ENCODE data around the gene ZNF865.

The ZNF865 gene

GRCh38 chr19:55640577-55641425 is 35.4 kb downstream of the ZNF865 start, which contains the start of gene ZNF580:
ZNF580 (plus strand) TSS chr19:55641002; CDS start chr19:55642509, 1,507 bp downstream.
- in situ Hi-C loops (cut with HindIII; ENCODE audit: low pct_unique_long_range_greater_than_20kb, low sequenced_read_pairs): no loop called here
- no peak for TF ChIP-seq JUND (IDR thresholded peaks at IDR 0.05; ENCODE audit: low read depth)
- DNase-seq (ENCODE audit: low read depth in 1 of 2, low spot score in 1 of 2): peak; percentile 51 to 79

DNA sequence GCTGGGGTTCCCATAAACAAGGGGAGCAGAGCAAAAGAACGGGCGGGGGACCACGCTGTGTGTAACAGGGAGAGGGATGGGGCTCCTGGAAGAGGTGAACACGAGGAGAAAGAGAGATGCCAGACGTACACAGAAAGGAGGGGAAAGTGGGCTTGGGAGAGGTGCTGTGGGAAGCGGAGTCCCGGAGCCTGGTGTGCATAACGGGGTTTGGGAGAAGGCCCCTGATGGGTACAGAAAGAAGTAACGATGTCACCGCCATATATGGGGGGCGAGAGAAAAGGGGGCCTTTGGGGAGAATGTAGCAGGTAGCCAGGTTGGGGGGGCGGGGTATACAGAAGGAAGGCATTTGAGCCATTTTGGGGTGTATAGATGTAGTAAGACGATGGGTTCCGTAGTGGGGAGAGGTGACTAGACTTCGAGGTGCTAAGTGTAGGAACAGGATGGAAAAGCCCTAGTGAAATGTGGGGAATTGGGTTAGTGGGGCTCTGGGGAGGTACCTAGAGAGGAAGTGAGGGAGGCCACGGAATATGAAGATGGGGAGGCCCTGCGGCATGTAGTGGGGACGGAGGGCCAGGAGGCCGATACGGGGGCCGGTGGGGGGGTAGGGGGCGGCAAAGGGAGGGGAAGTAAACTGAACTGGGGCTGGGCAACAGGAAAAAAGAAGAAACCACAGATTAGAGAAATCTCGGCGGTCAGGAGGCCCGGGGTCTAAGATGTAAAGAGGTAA is 36.1 kb downstream of the ZNF865 start:
- no peak for DNase-seq (ENCODE audit: low read depth in 1 of 2, low spot score in 1 of 2)
- in situ Hi-C loops (cut with HindIII; ENCODE audit: low pct_unique_long_range_greater_than_20kb, low sequenced_read_pairs): no loop called here
- no peak for TF ChIP-seq JUND (IDR thresholded peaks at IDR 0.05; ENCODE audit: low read depth)

DNA sequence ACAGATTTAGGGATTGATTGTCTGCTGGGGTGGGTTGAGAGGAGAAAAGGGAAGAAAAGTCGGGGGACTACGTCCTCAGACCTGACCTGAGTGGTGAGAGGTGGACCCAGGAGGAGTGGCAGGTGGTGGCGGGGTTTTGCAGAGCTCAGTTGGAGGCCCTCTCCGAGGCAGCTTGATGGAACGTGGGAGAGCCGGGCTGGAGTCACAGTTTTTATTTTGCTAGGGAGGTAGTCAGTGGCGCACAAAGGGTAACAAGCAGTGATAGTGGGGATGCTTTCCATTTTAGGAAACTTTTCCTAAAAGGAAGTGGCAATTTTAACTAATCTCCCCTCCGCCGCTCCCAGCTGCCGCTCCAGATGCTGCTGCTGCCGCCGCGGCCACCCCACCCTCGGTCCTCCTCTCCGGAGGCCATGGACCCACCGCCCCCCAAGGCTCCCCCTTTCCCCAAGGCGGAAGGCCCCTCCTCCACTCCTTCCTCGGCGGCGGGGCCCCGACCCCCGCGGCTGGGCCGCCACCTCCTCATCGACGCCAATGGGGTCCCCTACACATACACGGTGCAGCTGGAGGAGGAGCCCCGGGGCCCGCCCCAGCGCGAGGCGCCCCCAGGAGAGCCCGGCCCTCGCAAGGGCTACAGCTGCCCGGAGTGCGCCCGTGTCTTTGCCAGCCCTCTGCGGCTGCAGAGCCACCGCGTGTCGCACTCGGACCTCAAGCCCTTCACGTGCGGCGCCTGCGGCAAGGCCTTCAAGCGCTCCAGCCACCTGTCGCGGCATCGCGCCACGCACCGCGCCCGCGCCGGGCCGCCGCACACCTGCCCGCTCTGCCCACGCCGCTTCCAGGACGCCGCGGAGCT is 36.9 kb downstream of the ZNF865 start:
- peak in 1 of 2 experiments; percentile 30 for DNase-seq (ENCODE audit: low read depth in 1 of 2, low spot score in 1 of 2)
- in situ Hi-C loops (cut with HindIII; ENCODE audit: low pct_unique_long_range_greater_than_20kb, low sequenced_read_pairs): no loop called here
- no peak for TF ChIP-seq JUND (IDR thresholded peaks at IDR 0.05; ENCODE audit: low read depth)

DNA sequence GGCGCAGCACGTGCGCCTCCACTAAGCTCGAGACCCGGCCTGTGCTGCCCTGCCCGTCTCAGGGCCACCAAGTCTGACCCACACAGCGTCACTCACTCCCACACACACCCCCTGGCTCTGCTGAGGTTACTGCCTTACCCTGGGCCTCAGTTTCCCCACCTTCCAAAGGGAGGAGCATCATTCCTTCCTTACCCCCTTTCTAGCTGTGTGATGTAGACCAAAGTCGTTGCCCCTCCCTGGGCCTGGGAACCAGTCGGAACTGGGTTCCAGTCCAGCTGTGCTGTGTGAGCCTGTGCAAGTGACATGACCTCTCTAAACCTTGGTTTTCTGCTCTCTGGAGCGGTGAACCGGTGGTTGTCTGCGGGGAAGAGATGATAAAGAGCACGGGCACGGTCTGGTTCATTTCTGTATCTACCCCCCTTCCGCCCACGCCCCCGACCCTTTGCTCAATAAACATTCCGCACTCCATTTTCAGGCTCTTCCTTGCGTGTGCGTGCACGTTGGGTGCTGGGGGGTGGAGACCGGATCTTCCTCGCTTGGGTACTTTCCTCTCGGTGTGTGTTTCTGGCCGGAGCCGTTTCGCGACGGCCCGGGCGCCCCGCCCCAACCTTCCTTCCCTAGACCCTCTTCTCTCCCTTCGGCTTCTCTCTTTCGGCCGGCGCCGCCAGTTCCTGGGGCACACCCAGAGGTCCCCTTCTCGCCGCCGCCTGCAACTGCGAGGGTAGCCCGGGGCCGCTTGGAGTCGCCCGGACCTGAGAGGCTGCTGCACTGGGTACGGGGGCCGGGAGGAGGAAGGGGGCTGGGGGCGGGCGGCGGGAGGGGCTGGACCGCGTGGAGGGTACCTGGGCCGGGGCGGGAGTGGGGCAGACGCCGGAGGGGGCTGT is 37.8 kb downstream of the ZNF865 start, which contains the start of gene ZNF581:
TSS of gene ZNF581 (plus strand) at position 647 of the 884 bp plus-strand sequence. CDS start 923 bp downstream, outside the sequence.
- peak; percentile 78 to 79 for DNase-seq (ENCODE audit: low read depth in 1 of 2, low spot score in 1 of 2)
- no peak for TF ChIP-seq JUND (IDR thresholded peaks at IDR 0.05; ENCODE audit: low read depth)
- in situ Hi-C loops (cut with HindIII; ENCODE audit: low pct_unique_long_range_greater_than_20kb, low sequenced_read_pairs): no loop called here

- no peak for TF ChIP-seq JUND (IDR thresholded peaks at IDR 0.05; ENCODE audit: low read depth)
- in situ Hi-C loops (cut with HindIII; ENCODE audit: low pct_unique_long_range_greater_than_20kb, low sequenced_read_pairs): no loop called here
- DNase-seq (ENCODE audit: low read depth in 1 of 2, low spot score in 1 of 2): no peak
Measured at GRCh38 chr19:55643887-55644176, 38.4 kb downstream of the ZNF865 start.

DNA sequence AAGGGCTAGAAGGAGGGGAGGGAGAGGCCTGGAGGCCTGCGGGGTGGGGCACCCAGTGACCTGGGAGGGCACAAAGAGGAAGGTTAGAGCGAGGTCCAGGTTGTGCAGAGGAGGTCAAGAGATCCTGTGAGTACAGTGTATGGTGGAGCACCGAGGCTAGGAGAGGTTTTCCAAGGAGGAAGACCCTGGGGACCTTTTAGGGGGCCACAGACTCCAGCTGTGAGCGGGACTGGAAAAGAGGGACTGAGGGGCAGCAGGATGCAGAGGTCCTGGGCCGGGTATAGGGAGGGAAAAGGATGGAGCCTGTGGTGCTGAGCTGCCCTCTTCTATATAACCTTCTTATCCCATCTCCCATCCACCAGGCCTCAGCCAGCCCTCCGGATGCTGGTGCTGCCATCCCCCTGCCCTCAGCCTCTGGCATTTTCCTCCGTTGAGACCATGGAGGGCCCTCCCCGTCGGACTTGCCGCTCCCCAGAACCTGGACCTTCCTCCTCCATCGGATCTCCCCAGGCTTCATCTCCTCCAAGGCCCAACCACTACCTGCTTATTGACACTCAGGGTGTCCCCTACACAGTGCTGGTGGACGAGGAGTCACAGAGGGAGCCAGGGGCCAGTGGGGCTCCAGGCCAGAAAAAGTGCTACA is 38.9 kb downstream of the ZNF865 start:
- in situ Hi-C loops (cut with HindIII; ENCODE audit: low pct_unique_long_range_greater_than_20kb, low sequenced_read_pairs): no loop called here
- no peak for DNase-seq (ENCODE audit: low read depth in 1 of 2, low spot score in 1 of 2)
- TF ChIP-seq JUND (IDR thresholded peaks at IDR 0.05; ENCODE audit: low read depth): no peak

DNA sequence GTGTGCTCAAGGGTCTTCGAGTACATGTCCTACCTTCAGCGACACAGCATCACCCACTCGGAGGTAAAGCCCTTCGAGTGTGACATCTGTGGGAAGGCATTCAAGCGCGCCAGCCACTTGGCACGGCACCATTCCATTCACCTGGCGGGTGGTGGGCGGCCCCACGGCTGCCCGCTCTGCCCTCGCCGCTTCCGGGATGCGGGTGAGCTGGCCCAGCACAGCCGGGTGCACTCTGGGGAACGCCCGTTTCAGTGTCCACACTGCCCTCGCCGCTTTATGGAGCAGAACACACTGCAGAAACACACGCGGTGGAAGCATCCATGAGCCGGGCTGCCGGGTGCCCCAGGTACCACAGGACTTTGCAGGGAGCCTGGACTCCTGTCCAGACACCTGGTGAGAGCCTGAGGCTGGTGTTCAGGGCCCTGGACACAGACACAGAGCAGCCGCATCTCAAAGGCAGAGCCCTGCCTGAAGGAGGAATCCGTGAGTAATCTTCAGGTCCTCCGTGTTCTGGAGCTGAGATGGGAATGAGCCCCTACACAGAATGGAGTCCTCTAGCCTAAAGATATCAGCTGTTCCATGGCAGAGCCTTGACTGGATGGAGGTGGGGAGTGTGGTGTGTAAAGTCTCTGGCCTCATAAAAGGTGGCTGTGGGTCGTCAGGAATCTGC is 39.5 kb downstream of the ZNF865 start:
- in situ Hi-C loops (cut with HindIII; ENCODE audit: low pct_unique_long_range_greater_than_20kb, low sequenced_read_pairs): no loop called here
- no peak for TF ChIP-seq JUND (IDR thresholded peaks at IDR 0.05; ENCODE audit: low read depth)
- no peak for DNase-seq (ENCODE audit: low read depth in 1 of 2, low spot score in 1 of 2)

DNA sequence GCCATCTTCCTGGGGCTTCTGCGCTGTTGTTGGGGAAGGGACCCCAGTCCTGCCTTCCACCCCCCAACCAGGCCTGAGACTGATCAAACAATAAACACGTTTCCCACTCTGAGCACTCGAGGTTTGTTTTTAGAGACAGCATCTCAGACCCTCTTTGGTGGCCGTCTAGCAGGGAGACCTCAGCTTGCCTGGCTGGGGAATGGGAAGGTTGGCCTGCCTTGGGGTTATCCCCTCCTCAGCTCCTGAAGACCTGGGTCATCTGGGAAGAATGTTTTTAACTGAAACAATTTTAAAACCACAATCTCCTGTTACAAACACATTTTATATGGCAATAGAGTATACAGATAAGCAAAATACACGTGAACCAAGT is 40.0 kb downstream of the ZNF865 start:
- in situ Hi-C loops (cut with HindIII; ENCODE audit: low pct_unique_long_range_greater_than_20kb, low sequenced_read_pairs): no loop called here

GRCh38 chr19:55646889-55647731 is 41.7 kb downstream of the ZNF865 start:
- TF ChIP-seq JUND (IDR thresholded peaks at IDR 0.05; ENCODE audit: low read depth): no peak
- no peak for DNase-seq (ENCODE audit: low read depth in 1 of 2, low spot score in 1 of 2)
- in situ Hi-C loops (cut with HindIII; ENCODE audit: low pct_unique_long_range_greater_than_20kb, low sequenced_read_pairs): no loop called here

More for the DNA sequence above, 40.0 kb downstream of the ZNF865 start:
- DNase-seq (ENCODE audit: low read depth in 1 of 2, low spot score in 1 of 2): no peak
- no peak for TF ChIP-seq JUND (IDR thresholded peaks at IDR 0.05; ENCODE audit: low read depth)
